H1 (cell line): Measurements from ENCODE around the gene SHISAL1. TPM values are rescaled to one million over a fixed set of nuclear protein-coding genes. Genes with fewer than 3 reads are reported as not detected.

Source experiments
- CTCF ChIA-PET: fragments of 300-600 bp; sonication (Branson Sonifier 250); formaldehyde crosslinking; loops from one replicate; lab custom pipeline; 2021; ENCODE audit not compliant: partially characterized antibody; lab: Charles Lee
- POLR2A ChIA-PET: fragments of 300-600 bp; sonication (Branson Sonifier 250); formaldehyde crosslinking; loops from one replicate; lab custom pipeline; 2021; ENCODE audit warnings: inconsistent platforms; ENCODE audit not compliant: partially characterized antibody; lab: Charles Lee
- DNase-seq, 2 experiments: peaks; one replicate each; pipeline versions ENCODE4 v3.0.0 to v3.0.0-alpha.2; 2010 to 2022; ENCODE audit warnings: low spot score in 2 of 2, low read depth in 1 of 2, mixed read lengths in 1 of 2
- FAIRE-seq: peaks from 2 replicates; lab custom pipeline; 2011; peaks lifted over from hg19 to GRCh38; lab: Jason Lieb, UNC
- H2AFZ ChIP-seq: 2 replicates; pipeline ENCODE4 v1.8.1; 2012; ENCODE audit warnings: low read length, inconsistent platforms
- H2AK5ac ChIP-seq: 2 replicates; pipeline ENCODE4 v1.6.1; 2013; ENCODE audit warnings: low read depth, low read length
- H2BK120ac ChIP-seq: replicated peaks from 2 replicates; pipeline ENCODE3; 2013; ENCODE audit warnings: low read depth, low read length, inconsistent platforms
- H2BK12ac ChIP-seq: 2 replicates; pipeline ENCODE4 v1.6.1; 2013; ENCODE audit warnings: low read depth, low read length
- H2BK15ac ChIP-seq: 2 replicates; pipeline ENCODE4 v1.6.1; 2013; ENCODE audit warnings: low read length
- H2BK20ac ChIP-seq: 2 replicates; pipeline ENCODE4 v1.6.1; 2013; ENCODE audit warnings: low read length
- H2BK5ac ChIP-seq: 2 replicates; pipeline ENCODE4 v1.6.1; 2013; ENCODE audit warnings: low read depth, low read length
- H3K14ac ChIP-seq: 2 replicates; pipeline ENCODE4 v1.6.1; 2013; ENCODE audit warnings: inconsistent platforms; ENCODE audit not compliant: insufficient read length
- H3K18ac ChIP-seq: 2 replicates; pipeline ENCODE4 v1.6.1; 2013; ENCODE audit warnings: low read length; ENCODE audit errors: extremely low read depth
- H3K23ac ChIP-seq: 2 replicates; pipeline ENCODE4 v1.6.1; 2013; ENCODE audit warnings: inconsistent platforms; ENCODE audit not compliant: insufficient read length
- H3K23me2 ChIP-seq: 2 replicates; pipeline ENCODE4 v1.6.1; 2013; ENCODE audit warnings: low read depth, low read length
- H3K27ac ChIP-seq: 2 replicates; pipeline ENCODE4 v1.6.1; 2011; ENCODE audit warnings: low read depth, low read length, inconsistent platforms
- H3K27me3 ChIP-seq, 4 experiments: replicated peaks in 1 of 4; 1 replicate in 1 of 4; 2 replicates in 3 of 4; pipeline versions ENCODE4 v1.6.1 to v1.8.1; 2011 to 2013; ENCODE audit warnings: low read length in 3 of 4, mild to moderate bottlenecking in 3 of 4, inconsistent platforms in 2 of 4, mixed read lengths in 2 of 4, moderate library complexity in 1 of 4; ENCODE audit not compliant: control insufficient read depth in 3 of 4, insufficient read depth in 3 of 4; ENCODE audit errors: extremely low read depth in 1 of 4
- H3K36me3 ChIP-seq, 4 experiments: 2 replicates each; pipeline versions ENCODE4 v1.6.1 to v1.8.1; 2011 to 2013; ENCODE audit warnings: mild to moderate bottlenecking in 4 of 4, low read length in 3 of 4, moderate library complexity in 2 of 4, control low read depth in 1 of 4, inconsistent platforms in 1 of 4; ENCODE audit not compliant: insufficient read depth in 4 of 4, control insufficient read depth in 2 of 4
- H3K4ac ChIP-seq: replicated peaks from 2 replicates; pipeline ENCODE3; 2013; ENCODE audit warnings: low read length, low read depth, mixed read lengths, inconsistent platforms; ENCODE audit not compliant: insufficient read length
- H3K4me1 ChIP-seq, 4 experiments: replicated peaks in 1 of 4; 1 replicate in 1 of 4; 2 replicates in 3 of 4; pipeline versions ENCODE4 v1.6.1 to v1.8.1; 2011 to 2013; ENCODE audit warnings: low read length in 3 of 4, inconsistent platforms in 2 of 4, mixed read lengths in 1 of 4; ENCODE audit not compliant: insufficient read depth in 4 of 4, control insufficient read depth in 3 of 4
- H3K4me2 ChIP-seq, 2 experiments: 2 replicates each; pipeline versions ENCODE4 v1.6.1 to v1.8.1; 2011 to 2013; ENCODE audit warnings: low read depth in 2 of 2, low read length in 2 of 2, control low read depth in 1 of 2, inconsistent platforms in 1 of 2, mild to moderate bottlenecking in 1 of 2; ENCODE audit not compliant: insufficient read depth in 1 of 2
- H3K4me3 ChIP-seq, 4 experiments: fragments of 200-600, 300-600 bp in 1 of 4; sonication (generic), shearing (Covaris generic), sonication (Bioruptor Twin) in 1 of 4; 2 replicates each; pipeline versions ENCODE4 v1.5.1 to v1.8.1; 2011 to 2016; ENCODE audit warnings: low read length in 4 of 4, low read depth in 3 of 4, control low read depth in 2 of 4, inconsistent platforms in 2 of 4, mild to moderate bottlenecking in 2 of 4, mixed read lengths in 1 of 4, moderate library complexity in 1 of 4; ENCODE audit not compliant: insufficient read depth in 2 of 4; ENCODE audit errors: extremely low read depth in 1 of 4
- H3K56ac ChIP-seq: replicated peaks from 2 replicates; pipeline ENCODE3; 2013; ENCODE audit warnings: low read depth, mild to moderate bottlenecking, mixed read lengths, low read length, inconsistent platforms; ENCODE audit not compliant: insufficient read length
- H3K79me1 ChIP-seq: 2 replicates; pipeline ENCODE4 v1.6.1; 2013; ENCODE audit warnings: low read depth, low read length, control low read depth
- H3K79me2 ChIP-seq, 2 experiments: 2 replicates each; pipeline versions ENCODE4 v1.6.1 to v1.8.1; 2012 to 2013; ENCODE audit warnings: low read length in 2 of 2, mild to moderate bottlenecking in 2 of 2, inconsistent platforms in 1 of 2; ENCODE audit not compliant: insufficient read depth in 2 of 2, control insufficient read depth in 1 of 2
- H3K9ac ChIP-seq, 4 experiments: replicated peaks in 1 of 4; 1 replicate in 1 of 4; 2 replicates in 3 of 4; pipeline versions ENCODE4 v1.6.1 to v1.8.1; 2011 to 2013; ENCODE audit warnings: low read depth in 3 of 4, low read length in 3 of 4, control low read depth in 2 of 4, mild to moderate bottlenecking in 2 of 4, moderate library complexity in 2 of 4, inconsistent platforms in 1 of 4; ENCODE audit errors: extremely low read depth in 1 of 4
- H3K9me3 ChIP-seq, 2 experiments: 2 replicates each; pipeline versions ENCODE4 v1.6.1 to v1.8.1; 2012 to 2013; ENCODE audit warnings: mild to moderate bottlenecking in 2 of 2, moderate library complexity in 2 of 2, control low read depth in 1 of 2, inconsistent platforms in 1 of 2, low read depth in 1 of 2, low read length in 1 of 2, mixed read lengths in 1 of 2; ENCODE audit not compliant: insufficient read depth in 2 of 2
- H4K20me1 ChIP-seq, 2 experiments: replicated peaks in 1 of 2; 2 replicates each; pipeline versions ENCODE3 to v1.8.1; 2011 to 2013; ENCODE audit warnings: inconsistent platforms in 2 of 2, low read length in 2 of 2, mild to moderate bottlenecking in 1 of 2; ENCODE audit not compliant: insufficient read depth in 2 of 2, control insufficient read depth in 1 of 2
- H4K5ac ChIP-seq: 2 replicates; pipeline ENCODE4 v1.6.1; 2013; ENCODE audit warnings: low read length, low read depth, mixed read lengths, inconsistent platforms; ENCODE audit not compliant: insufficient read length
- H4K8ac ChIP-seq: 2 replicates; pipeline ENCODE4 v1.8.0; 2013; ENCODE audit warnings: mild to moderate bottlenecking, moderate library complexity, low read length, inconsistent platforms; ENCODE audit not compliant: insufficient read depth; ENCODE audit errors: extremely low read depth
- H4K91ac ChIP-seq: replicated peaks from 2 replicates; pipeline ENCODE3; 2013; ENCODE audit warnings: low read length, mixed read lengths, inconsistent platforms; ENCODE audit not compliant: insufficient read length
- BRCA1 ChIP-seq: IDR thresholded peaks from 2 replicates; pipeline ENCODE4 v1.6.1; 2012; ENCODE audit warnings: low read depth, low read length, improper control_type of control experiment
- FOSL1 ChIP-seq: IDR thresholded peaks from 2 replicates; pipeline ENCODE4 v1.6.1; 2011; ENCODE audit warnings: mild to moderate bottlenecking, low read depth, low read length, moderate library complexity; ENCODE audit not compliant: insufficient read depth
- GABPA ChIP-seq: IDR thresholded peaks from 2 replicates; pipeline ENCODE4 v1.6.1; 2011; ENCODE audit warnings: mild to moderate bottlenecking, low read length, moderate library complexity, borderline replicate concordance; ENCODE audit not compliant: insufficient read depth
- KDM5A ChIP-seq: fragments of 200-600 bp; IDR thresholded peaks from 2 replicates; pipeline ENCODE4 v1.7.1; 2012; ENCODE audit warnings: mild to moderate bottlenecking, low read length, inconsistent platforms, mixed read lengths
- MAFK ChIP-seq: IDR thresholded peaks from 2 replicates; pipeline ENCODE4 v1.6.1; 2012; ENCODE audit warnings: low read depth, mild to moderate bottlenecking, improper control_type of control experiment, low read length
- RAD21 ChIP-seq, 2 experiments: IDR thresholded peaks in 1 of 2; conservative IDR thresholded peaks in 1 of 2; 2 replicates each; pipeline ENCODE4 v1.6.1; 2011; ENCODE audit warnings: low read depth in 2 of 2, low read length in 2 of 2, improper control_type of control experiment in 1 of 2, inconsistent platforms in 1 of 2, mild to moderate bottlenecking in 1 of 2, moderate library complexity in 1 of 2
- RFX5 ChIP-seq: IDR thresholded peaks from 2 replicates; pipeline ENCODE4 v1.6.1; 2011; ENCODE audit warnings: low read depth, low read length, improper control_type of control experiment, borderline replicate concordance
- SAP30 ChIP-seq: fragments of 300-600 bp; sonication (generic); IDR thresholded peaks from 2 replicates; pipeline ENCODE4 v1.7.1; 2012; ENCODE audit warnings: low read length, moderate library complexity, mild to moderate bottlenecking, inconsistent platforms; ENCODE audit not compliant: insufficient read depth, insufficient replicate concordance
- SIRT6 ChIP-seq: IDR thresholded peaks from one replicate; pipeline ENCODE4 v1.7.1; 2012; ENCODE audit warnings: low read length, inconsistent platforms
- TAF7 ChIP-seq: optimal IDR thresholded peaks from 2 replicates; pipeline ENCODE3; 2011; ENCODE audit warnings: low read depth, mild to moderate bottlenecking, inconsistent platforms, low read length, moderate library complexity, borderline replicate concordance
- WGBS, 2 experiments: shearing (Covaris generic) in 1 of 2; methylation state at CpG; one replicate each; pipeline versions ENCODE4 v1.1.6 to v1.1.7; 2013 to 2015; ENCODE audit warnings: low lambda C conversion rate in 2 of 2, mixed read lengths in 2 of 2, inconsistent platforms in 1 of 2, low coverage in 1 of 2, missing lambda C conversion rate in 1 of 2; ENCODE audit not compliant: insufficient replicate concordance in 2 of 2, insufficient coverage in 1 of 2, insufficient read length in 1 of 2; ENCODE audit errors: extremely low coverage in 1 of 2, missing lambda C conversion rate in 1 of 2; 5-methylcytosine and 5-hydroxymethylcytosine counted together
- polyA plus RNA-seq, 7 experiments: library from polyadenylated mRNA; depleted of rRNA in 3 of 7; stranded (reverse) in 5 of 7; unstranded in 2 of 7; fragments of >200 nt in 5 of 7; fragments of 200-250 nt in 2 of 7; gene quantifications; 1 replicate in 5 of 7; 2 replicates in 1 of 7; 4 replicates in 1 of 7; pipeline versions ENCODE4 v1.2.1 to v1.2.3, GENCODE V29; 2011 to 2013; ENCODE audit warnings: missing spikeins in 2 of 7, mixed read lengths in 2 of 7
- total RNA-seq: library from RNA; stranded (reverse); fragmentation: NEBNext Ultra II Directional; extraction: Animal tissue kit (Norgen Biotek cat#: 25700); gene quantifications from 2 replicates; pipeline ENCODE4 v1.2.1, GENCODE V29; 2021

The SHISAL1 gene
- total and polyA plus RNA-seq, 2 of the 8 experiments (the other 6 are each of a cell fraction or from before 2014, with no cell fraction given) = 3.7 to 5.8 TPM

GRCh38 chr22:44304911-44305310 is 7.8 kb downstream of the SHISAL1 start:
- Histone ChIP-seq H2BK15ac (no peak overlapping the region), H3K79me1 (no peaks in the 10 kb centered on the region), H4K8ac (no peak overlapping the region; the same call in 1 of the 2 replicates), H3K23me2 (no peaks in the 10 kb centered on the region), H3K4me1 (no peaks in the 10 kb centered on the region; a peak in 2 of 7 replicates), H3K79me2 (no peaks in the 10 kb centered on the region), H2BK5ac (no peak overlapping the region), H3K27ac (no peak overlapping the region), H4K20me1 (no peaks in the 10 kb centered on the region), H2AK5ac (no peak overlapping the region), H3K9ac (no peak overlapping the region), H3K9me3 (no peaks in the 10 kb centered on the region), H3K27me3 (no peaks in the 10 kb centered on the region), H3K18ac (no peak overlapping the region), H2BK12ac (no peak overlapping the region), H3K56ac (no peak overlapping the region), H2BK20ac (no peak overlapping the region), H3K4me2 (no peak overlapping the region), H2BK120ac (no peak overlapping the region), H3K14ac (no peak overlapping the region), H4K91ac (no peak overlapping the region), H4K5ac (no peak overlapping the region), H2AFZ (no peak overlapping the region), H3K4ac (no peak overlapping the region), H3K4me3 (no peak overlapping the region), H3K23ac (no peak overlapping the region), H3K36me3 (no peaks in the 10 kb centered on the region; a peak in 1 of 8 replicates)
- no peak for TF ChIP-seq RAD21 (IDR thresholded peaks at IDR 0.05 in 1 of 2, conservative IDR thresholded peaks at IDR 0.05 in 1 of 2; ENCODE audit: low read depth in 2 of 2, low read length in 2 of 2)
- TF ChIP-seq RFX5 = no peak
- no peak for TF ChIP-seq SAP30
- TF ChIP-seq TAF7 = no peak
- no peak for TF ChIP-seq FOSL1
- TF ChIP-seq BRCA1 = no peak
- no peak for TF ChIP-seq SIRT6
- no peak for TF ChIP-seq MAFK
- TF ChIP-seq GABPA = no peak
- TF ChIP-seq KDM5A = no peak
- FAIRE-seq = no peak
- no peak for DNase-seq
- 84% methylated on average over 2 of the region's 2 CpGs; no CpG with 5 or more reads in 1 of the 2 experiments for WGBS, 2 experiments
- ChIA-PET CTCF (interaction anchor here (0.9 to 1.5 kb wide), 4 partner anchors 8 to 238 kb away, joined by 3 to 5 read pairs (median 4); partner anchors contain the start of gene SHISAL1), POLR2A (no interaction called here)
